ENCODE measurements around the gene VTI1A. TPM values are rescaled to one million over a fixed set of nuclear protein-coding genes. Genes with fewer than 3 reads are reported as not detected.

VTI1A gene
- total and polyA plus RNA-seq, 2 experiments from 2014 or later: 26.8 to 31.0 TPM

DNA sequence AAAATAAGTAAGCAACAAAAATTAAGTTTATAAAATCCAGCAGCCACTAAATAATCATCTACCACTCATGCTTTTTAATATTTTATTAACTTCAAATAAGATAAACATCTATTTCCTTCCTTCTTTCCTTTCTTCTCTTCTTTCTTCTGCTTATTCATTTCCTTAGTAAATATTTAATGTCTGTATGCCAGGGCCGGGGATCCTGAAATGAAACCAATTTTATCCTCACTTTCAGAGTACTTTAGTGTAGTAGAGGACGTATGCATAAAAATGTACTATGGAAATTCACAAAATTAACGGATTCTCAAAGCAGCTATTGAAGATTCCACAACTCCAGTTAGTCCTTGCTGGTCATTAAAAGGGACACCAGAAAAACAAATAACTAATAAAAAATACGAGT, 224.7 kb downstream of the VTI1A start (continued):
- TF ChIP-seq, protein P1, sequence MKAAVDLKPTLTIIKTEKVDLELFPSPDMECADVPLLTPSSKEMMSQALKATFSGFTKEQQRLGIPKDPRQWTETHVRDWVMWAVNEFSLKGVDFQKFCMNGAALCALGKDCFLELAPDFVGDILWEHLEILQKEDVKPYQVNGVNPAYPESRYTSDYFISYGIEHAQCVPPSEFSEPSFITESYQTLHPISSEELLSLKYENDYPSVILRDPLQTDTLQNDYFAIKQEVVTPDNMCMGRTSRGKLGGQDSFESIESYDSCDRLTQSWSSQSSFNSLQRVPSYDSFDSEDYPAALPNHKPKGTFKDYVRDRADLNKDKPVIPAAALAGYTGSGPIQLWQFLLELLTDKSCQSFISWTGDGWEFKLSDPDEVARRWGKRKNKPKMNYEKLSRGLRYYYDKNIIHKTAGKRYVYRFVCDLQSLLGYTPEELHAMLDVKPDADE (IDR thresholded peaks at IDR 0.05): no peak
- TF ChIP-seq ZNF114 (CRISPR knock-in tag; IDR thresholded peaks at IDR 0.05) (no peak), NANOG (IDR thresholded peaks at IDR 0.05; ENCODE audit: borderline replicate concordance) (no peak), CREB1 (CRISPR knock-in tag; IDR thresholded peaks at IDR 0.05; ENCODE audit: low read depth) (no peak), STAT1 (IDR thresholded peaks at IDR 0.05; ENCODE audit: unreplicated experiment) (no peak), JUNB (IDR thresholded peaks at IDR 0.05; ENCODE audit: unreplicated experiment) (no peak), EZH2phosphoT487 (IDR thresholded peaks at IDR 0.05; ENCODE audit: unreplicated experiment) (no peak), ZNF462 (CRISPR knock-in tag; IDR thresholded peaks at IDR 0.05) (no peak), ZNF331 (CRISPR knock-in tag; IDR thresholded peaks at IDR 0.05; ENCODE audit: low read depth) (no peak)

GRCh38 chr10:112672706-112673105, 225.7 kb downstream of the VTI1A start:
- no peaks in the 10 kb centered on the region for H3K36me3 Mint-ChIP-seq (ENCODE audit: low read depth)
- TF ChIP-seq EZH2 (IDR thresholded peaks at IDR 0.05; ENCODE audit: low read depth, unreplicated experiment) (no peak), CREB1 (CRISPR knock-in tag; IDR thresholded peaks at IDR 0.05; ENCODE audit: low read depth) (no peak), POLR2AphosphoS5 (IDR thresholded peaks at IDR 0.05; ENCODE audit: low read depth) (no peak), STAT1 (IDR thresholded peaks at IDR 0.05; ENCODE audit: unreplicated experiment) (no peak), NANOG (IDR thresholded peaks at IDR 0.05; ENCODE audit: borderline replicate concordance) (no peak), EZH2phosphoT487 (IDR thresholded peaks at IDR 0.05; ENCODE audit: unreplicated experiment) (no peak), ZNF331 (CRISPR knock-in tag; IDR thresholded peaks at IDR 0.05; ENCODE audit: low read depth) (no peak), ZNF114 (CRISPR knock-in tag; IDR thresholded peaks at IDR 0.05) (no peak), JUNB (IDR thresholded peaks at IDR 0.05; ENCODE audit: unreplicated experiment) (no peak)
- TF ChIP-seq, protein P1 (IDR thresholded peaks at IDR 0.05): no peak

More at GRCh38 chr10:112672706-112673105, 225.7 kb downstream of the VTI1A start:
- Histone ChIP-seq H3K79me2 (replicated peaks; ENCODE audit: insufficient read depth) (no peaks in the 10 kb centered on the region), H3K4me3 (no peak overlapping the region), H2AFZ (no peak overlapping the region), H3K4me2 (no peak overlapping the region), H4K20me1 (replicated peaks; ENCODE audit: insufficient read depth) (no peaks in the 10 kb centered on the region), H3K4me1 (ENCODE audit: insufficient read depth) (peaks cover 57% of the 10 kb centered on the region), H3F3A (replicated peaks; ENCODE audit: low read depth) (no peaks in the 10 kb centered on the region), H3K27ac (ENCODE audit: low read depth) (no peak overlapping the region), H3K9me2 (ENCODE audit: insufficient read depth) (0 out of 2 replicates have a peak, but pooled peaks cover 6% of the 10 kb centered on the region), H3K36me3 (ENCODE audit: insufficient read depth) (no peaks in the 10 kb centered on the region), H3K27me3 (ENCODE audit: insufficient read depth) (no peaks in the 10 kb centered on the region)
- H3K4me3 Mint-ChIP-seq: no peak overlapping the region
- ATAC-seq (no peak), DNase-seq (ENCODE audit: low spot score) (no peak)
- H3K27ac Mint-ChIP-seq: peak overlapping the region; percentile 13; the same call in 1 of the 2 replicates
- H3K27me3 Mint-ChIP-seq (ENCODE audit: insufficient read depth, low read depth, poor library complexity): no peaks in the 10 kb centered on the region
- H3K9me3 Mint-ChIP-seq: no peaks in the 10 kb centered on the region
- H3K4me1 Mint-ChIP-seq: peaks cover 44% of the 10 kb centered on the region
